CD4-positive, alpha-beta T cell treated with Interleukin-17A for 1 hour (primary cell): ENCODE data around the gene BCL2L11.

Experiments
- DNase-seq: peaks from one replicate; pipeline ENCODE4 v3.0.0-alpha.2; 2020

BCL2L11 gene

DNA sequence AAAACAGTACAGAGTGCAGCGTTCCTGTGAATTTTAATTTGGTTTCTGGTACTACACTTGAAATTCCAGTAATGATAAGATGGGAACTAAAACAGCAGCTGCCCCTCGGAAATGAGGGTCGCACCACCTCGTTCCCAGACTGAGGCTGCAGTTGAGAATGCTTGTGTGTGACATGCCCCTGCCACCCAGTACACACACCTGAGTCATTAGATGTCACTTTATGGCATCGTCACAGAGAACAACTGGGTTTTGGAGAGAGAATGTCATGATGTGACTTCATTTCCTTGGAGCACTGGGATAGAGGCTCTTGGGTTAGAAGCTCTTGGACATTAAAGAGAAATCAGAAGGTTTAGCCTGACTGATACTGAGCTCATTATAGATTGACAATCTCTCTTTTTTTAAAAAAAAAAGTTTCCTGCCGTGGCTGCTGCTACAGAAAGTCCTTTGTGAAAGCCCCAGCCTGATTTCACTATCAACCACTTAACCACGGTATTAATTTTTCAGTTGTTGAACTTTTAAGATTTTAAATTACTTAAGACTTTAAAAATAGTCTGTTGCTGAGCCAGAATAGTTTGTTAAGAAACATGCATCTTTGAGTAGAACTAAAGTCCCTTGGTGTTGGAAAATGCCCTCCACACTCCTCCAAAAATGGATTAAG lies 24.5 kb downstream of the BCL2L11 start:
- DNase-seq = no peak

DNA sequence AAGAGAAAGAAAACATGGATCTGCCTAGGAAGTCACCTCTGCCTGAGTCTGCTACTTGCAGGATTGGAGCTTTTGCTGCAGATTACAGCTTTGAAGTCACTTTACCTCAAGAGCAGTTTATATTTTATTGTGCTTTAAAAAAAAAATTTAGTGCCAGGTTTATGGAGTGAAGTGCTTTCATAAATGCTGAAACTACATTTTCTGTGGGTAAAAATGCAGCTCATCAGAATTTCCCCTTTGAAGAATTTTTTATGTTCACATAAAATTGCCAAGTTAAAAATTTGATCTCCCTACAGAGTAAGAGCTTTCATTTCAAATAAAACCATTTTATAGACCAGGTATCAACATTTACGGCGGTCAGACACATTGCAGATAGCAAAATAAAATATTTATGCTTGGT lies 25.2 kb downstream of the BCL2L11 start:
- no peak for DNase-seq

DNA sequence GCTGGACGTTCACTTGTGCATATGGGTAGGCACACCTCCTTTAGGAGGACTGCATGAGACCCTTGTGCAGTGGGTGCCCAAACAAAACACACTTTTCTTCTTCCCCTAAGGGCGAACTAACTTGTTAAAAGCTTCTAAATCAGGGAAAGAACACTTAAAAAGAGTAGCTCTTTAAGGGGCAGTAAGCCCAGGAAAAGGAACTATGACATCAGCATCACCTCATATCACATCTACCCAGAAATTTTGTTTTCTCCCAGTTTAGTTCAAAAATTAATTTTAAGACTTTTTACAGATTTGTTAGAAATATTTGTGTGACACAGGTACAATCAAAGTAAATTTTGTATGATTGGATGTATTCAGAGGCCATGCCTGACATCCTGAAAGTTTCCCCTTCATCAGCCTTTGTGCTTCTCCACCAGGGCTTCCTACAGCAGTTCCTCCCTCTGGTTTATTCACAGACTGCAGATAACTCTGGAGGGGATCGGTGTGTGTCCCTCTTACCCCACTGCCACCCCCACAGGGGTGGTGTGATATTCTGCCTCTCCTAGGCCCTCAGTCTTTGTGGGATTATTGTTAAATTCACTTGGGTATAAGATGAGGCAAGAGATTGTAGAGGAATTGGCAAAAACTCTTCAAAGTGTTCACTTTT lies 27.6 kb downstream of the BCL2L11 start:
- no peak for DNase-seq

DNA sequence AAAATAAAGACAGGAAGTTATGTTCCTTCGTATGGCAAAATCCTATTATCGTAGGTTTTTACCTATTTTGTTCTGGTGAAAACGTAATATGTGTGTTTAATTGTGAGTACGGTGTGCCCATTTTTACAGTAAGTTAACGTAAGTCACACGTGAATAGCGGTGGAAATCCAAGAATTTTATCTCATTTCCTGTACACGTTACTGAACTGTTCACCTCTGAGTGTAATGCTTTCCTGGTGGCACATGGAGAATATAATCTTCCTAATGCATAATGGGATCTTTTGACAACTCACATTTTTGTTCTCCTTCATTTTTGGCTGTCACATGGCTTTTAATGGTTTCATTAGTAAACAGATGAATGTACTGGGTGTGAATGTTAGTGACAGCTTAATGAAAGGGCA lies 28.2 kb downstream of the BCL2L11 start:
- no peak for DNase-seq

DNA sequence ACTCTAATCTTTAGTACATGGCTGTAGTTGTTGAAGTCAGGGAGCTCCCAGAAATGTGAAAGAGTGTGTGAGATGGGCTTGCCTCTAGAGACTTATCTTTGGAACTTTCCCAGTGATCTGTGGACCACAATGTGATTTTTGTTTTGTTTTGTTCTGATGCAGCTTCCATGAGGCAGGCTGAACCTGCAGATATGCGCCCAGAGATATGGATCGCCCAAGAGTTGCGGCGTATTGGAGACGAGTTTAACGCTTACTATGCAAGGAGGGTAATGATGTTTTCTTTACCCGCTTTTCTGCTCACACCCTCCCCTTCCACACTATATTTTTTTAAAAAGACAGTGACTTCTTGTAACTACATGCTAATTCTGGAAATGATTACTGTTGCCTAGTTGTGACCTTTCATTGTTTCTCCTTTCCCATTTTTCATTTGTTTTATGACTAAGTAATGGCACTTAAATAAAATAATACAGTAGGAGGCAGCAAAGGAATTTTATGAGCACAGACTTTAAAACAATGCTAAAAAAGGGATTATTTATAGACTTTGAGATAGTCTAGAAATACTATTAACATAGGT lies 29.3 kb downstream of the BCL2L11 start:
- DNase-seq = no peak

DNA sequence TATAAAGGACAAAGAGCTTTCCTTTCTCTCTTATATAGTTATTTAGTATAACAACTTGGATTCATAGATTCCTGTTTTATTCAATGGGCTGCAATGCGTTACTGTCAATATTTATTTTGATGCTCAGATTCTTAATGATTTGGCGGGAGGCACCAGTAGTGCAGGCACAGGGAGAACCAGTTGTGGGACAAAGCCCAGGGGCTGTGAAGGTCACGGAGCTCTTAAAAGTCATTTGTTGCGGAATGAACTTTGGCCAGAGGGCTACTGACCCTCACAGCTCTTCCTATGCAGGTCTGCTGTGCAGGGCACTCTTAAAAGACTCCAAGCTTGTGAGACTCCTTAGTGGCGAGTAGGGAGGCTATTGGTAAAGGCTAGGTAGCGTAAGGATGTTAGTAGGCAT lies 34.0 kb downstream of the BCL2L11 start:
- DNase-seq = no peak

DNA sequence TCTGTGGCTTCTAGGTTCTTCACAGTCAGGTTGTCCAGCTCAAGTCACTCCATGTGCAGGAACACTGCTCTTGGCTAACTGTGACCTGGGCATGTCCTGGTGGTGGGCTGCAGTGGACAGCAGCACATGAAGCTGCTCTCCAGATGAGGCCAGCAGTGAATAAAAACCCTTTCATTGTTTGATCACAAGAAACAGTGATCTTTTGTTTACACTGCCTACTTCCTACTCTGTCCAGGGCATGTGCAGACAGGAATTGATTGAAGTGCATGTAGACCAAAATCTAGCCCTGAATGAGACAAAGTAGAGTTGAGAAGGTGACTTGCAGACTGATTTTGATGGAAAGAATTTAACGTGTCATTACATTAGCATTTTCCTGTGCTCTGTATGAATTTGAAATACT lies 34.9 kb downstream of the BCL2L11 start:
- no peak for DNase-seq

DNA sequence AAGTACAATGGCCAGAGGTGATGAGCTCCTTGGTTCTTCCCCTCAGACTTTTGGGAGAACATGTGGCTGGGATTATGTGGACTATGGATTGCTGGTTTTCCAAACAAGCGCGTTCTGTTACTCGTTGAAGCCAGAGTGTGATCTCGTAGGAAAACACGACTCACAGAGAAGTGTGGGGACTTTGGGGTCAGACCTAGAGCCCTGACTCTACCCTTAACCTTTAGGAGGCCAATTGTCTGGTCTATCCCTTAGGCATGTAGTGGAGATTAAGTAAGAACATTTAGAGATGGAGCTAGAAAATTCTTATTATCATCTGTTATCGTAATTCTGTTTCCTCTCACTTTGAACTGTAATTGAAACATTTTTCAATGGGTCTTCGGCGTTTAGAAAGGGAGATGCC lies 35.8 kb downstream of the BCL2L11 start:
- no peak for DNase-seq

DNA sequence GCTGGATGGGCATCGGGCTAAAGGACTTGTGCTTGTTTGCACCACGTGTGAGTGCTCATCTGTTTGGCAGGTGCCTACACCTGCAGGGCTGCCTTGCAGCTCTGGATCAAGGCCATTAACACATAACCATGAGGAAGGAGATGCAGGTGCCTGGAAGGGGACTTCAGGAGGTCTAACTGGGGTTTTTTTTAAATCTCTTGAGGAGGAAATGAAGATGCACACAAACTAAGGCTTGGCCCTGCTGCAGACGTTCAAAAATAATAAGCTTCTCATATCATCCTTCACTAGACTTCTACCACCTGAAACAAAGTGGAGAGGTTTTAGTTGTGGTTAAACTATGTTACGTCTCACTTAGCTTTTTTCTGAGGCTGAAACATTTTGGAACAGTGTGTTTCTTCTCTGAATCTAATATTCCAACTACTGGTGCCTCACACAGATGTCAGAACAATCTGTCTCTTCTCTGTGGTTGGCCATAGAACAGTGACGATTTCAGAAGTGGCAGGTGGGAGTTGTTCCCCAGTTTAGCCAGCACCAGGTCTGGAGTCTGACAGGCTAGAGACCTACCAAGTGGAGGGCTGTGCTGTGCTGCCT lies 36.5 kb downstream of the BCL2L11 start:
- no peak for DNase-seq

DNA sequence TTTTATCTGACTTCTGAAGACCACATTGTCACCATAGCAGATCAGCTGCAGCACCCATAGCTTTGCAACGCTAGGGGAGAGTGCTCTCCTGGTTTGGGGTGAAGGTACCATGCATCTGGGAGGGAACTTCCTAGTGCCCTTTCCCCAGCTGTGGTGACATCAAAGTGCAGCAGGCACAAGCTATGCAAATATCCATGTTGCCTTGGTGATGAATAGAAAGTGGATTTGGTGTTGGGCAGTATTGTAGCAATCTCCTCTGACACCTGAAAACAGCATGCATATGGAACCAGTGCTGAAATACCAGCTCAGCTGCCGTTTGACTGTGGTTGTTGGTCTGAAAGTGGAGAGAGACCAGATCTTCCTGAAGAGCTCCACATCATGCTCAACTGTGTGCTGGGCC lies 37.1 kb downstream of the BCL2L11 start:
- no peak for DNase-seq

DNA sequence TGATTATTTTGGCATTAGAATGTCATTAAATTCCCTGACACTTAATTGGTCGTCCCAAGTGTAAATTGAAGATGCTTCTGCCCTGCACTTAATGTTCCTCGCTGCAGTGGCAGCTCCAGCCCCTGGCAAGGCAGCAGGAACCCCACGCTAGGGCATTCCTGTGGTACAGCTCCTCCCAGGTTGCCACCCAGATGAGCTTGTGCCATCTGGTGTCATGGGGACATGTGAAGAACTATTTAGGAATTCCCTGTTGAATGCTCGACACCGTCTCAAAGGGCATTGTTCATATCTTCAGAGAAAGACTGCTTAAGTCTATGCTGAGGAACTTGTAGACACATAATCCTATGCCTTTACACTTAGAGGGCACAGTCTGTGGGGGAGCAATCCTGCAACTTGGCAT lies 38.9 kb downstream of the BCL2L11 start:
- DNase-seq = no peak

DNA sequence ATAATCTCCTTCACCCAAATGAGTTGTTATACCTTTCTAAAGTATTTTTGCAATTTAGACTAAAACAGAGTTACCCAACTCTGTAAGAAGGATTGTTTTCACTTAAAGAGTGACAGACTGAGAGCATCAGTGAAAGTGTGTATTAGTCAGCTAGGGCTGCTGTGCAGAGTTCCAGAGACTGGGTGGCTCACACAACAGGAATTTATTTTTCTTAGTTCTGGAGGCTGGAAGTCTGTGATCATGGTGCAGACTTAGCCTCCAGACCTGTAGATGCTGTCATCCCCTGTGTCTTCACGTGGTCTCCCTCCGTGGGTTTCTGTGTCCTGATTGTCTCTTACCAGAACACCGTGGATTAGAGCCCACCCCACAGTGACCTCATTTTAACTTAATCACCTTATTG lies 40.0 kb downstream of the BCL2L11 start:
- no peak for DNase-seq

DNA sequence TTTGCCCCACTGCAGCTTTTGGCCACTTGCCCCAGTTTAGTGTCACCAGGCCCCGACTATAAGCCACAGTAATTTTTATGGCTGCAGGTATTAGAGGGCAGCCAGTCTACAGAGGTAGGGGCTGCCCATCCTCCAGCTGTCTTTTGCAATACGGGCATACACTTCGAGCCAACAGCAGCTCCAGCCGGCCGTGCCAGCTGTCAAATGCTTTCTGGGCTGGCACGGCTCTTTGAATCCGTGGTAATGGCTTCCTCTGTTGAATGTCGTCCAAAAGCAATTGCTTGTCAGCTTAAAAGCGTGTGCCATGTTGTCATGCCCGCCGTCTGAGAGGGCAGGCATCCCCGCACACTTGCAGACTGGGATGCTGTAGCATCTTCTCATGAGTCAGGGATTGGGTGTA lies 41.3 kb downstream of the BCL2L11 start:
- DNase-seq = no peak

DNA sequence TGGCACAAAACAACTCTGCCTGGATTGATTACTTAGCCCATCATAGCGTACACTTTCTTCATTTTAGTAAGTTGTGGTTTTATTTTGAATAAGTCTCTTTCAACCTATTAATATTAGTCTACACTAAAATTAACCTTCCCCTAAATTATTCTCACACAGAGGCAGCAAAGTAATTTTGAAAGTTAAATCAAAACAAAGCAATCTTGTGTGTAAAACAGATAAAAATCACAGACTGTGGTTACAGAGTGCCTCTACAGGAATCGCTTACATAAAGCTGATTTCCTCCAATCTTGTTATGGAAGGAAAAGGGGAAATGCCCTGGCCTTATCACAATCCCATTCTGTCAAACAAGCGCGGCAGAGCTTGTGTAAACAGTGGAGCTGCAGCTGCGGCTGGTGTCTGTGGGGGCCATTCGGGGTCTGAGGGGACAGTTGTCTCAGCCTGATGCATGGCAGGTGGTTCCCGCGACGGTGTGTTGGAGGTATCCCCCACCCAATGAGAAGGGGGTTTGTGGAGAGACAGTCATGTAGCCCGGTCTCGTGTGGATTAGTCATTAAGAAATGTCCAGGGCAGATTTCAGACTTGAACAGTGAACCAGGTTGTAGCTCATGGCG lies 42.1 kb downstream of the BCL2L11 start:
- DNase-seq = no peak

DNA sequence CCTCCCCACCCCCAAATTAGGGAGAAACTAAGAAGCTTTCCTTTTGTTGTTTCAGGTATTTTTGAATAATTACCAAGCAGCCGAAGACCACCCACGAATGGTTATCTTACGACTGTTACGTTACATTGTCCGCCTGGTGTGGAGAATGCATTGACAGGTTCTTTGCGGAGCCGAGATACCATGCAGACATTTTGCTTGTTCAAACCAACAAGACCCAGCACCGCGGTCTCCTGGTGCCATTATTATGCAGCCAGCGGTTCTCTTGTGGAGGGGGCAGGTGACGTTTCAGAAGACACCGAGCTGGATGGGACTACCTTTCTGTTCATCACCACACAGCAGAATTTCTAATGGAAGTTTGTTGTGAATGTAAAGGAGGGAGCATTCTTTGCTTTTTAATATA lies 43.4 kb downstream of the BCL2L11 start:
- DNase-seq = no peak

DNA sequence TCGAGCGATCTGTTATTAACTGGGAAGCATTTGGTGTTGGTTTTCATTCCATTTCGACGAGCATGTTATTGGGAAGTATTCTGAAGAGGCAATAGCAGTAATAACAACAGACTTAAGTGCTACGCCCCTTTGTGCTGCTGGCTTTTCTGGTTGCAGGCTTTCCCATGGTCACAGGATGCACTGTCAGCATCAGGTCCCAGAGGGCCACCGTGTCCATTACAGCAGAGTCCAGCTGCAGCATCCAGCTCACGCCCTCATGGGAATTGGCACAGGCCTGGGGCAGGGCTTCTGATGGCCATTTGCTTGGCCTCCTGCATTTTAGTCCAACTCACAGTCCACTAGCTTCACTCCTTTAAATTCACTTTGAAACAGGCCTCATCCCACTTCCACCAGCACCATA lies 44.4 kb downstream of the BCL2L11 start:
- no peak for DNase-seq

DNA sequence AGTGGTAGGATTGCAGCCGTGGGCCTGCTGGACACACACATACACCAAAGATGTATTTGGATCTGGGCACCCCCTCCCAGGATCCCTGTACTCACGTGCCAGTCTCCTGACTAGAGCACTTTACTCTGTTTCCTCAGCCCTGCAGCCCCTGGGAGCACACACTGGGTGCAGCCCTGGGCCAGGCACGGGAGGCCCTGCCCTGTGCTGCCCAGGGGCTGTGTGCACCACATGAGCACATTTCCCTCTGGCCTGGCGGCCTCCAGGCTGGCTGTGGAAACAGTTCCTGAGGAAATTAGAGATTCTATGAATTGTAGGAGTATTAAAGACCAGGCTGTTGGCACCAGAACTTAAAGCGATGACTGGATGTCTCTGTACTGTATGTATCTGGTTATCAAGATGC lies 45.4 kb downstream of the BCL2L11 start:
- no peak for DNase-seq

DNA sequence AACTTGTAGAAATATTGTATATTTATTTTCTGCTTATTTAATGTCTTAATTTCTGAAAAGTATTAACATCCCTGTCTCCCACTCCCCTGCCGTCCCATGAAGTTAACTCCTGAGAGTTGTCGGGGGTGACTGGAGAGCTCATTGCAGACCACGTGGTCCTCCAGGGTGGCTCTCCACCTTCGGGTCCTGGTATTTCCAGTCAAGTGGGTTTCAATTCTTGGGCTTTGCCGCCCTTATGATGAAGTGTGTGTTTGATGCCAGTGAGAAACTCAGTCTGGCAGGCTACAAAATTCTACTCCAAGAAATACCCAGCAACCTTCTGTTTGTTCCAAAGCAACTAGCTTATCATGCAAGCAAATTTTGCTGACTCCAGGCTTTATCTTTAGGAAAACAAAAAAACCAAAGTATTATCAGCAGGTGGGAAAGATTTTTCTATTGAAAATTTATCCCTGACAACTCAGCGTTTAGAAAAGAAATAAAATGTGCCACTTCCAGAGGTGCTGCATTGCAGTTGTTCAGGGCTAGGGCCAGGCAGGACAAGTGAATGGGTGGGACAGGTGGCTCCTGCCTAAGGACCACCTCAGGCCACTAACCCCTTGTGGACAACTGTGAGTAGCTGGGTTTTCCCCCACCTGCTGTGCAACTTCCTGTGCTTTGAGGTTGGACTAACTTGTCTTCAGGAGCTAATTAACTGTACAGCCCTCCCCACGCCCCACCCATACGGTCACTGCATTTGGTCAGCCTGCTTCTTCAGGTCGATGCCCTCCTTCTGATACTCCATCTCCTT lies 46.6 kb downstream of the BCL2L11 start:
- DNase-seq = no peak

DNA sequence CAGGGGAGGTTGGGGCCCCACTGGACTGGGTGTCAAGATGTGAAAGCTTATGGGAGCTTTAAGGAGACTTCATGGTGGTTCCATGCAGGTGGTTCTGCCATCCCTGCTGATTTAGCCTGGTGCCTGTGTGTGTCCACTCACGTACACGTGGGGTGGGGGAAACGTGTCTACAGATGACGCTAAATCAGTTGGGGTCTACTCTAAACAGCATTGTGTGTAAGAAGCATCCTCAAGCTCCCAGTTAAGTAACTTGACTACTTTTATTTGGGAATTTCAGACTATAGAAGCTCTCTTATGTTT lies 47.1 kb downstream of the BCL2L11 start:
- DNase-seq = no peak

DNA sequence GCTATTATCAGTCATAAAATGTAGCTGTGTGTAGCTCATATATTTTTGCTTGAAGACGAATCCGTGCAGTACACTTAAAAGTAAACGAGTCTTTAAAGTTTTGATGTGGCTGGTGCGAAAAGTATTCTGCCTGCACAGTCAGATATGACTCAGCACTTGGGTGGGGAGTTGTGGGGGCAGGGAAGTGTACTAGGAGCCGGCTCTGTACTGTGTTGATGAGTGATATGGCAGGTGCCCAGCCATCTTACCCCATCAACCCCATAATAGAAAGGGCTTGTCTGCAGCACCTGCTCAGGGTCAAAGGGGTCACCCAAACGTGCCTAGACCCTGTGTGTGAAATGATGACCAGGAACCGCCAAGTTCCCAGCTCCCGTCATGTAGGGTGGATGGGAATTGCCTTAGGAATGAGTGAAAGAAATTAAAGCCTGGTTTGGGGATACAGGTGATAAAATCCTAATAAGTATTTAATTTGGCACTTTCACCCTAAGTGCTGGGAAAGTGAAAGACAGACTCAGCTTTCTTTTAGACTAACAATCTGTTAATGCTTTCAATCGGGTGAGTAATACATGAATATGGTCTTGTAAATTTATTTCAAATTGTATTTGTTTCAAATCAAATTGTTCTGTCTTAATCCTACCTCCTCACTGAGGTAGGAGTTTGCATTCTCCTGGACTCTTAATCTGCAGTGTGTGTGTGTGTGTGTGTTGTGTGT lies 48.0 kb downstream of the BCL2L11 start:
- no peak for DNase-seq

DNA sequence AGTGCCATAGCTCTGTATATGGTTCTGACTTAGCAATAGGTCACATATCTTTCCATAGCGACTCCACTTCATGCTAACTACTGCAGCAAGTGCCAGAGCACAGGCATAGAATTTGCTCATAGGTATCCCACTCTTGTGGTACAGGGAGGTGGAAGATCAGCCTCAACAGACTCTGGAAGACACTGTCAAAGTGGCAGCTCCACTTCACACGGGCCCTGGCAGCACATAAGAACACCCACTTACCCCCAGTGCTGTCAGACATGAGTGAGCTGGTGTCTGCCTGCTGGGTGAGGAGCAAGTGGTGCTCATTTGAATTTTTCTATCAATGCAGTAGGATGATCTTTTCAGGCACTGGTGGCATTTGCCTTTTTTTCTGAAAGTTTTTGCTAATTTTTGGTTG lies 48.6 kb downstream of the BCL2L11 start:
- DNase-seq = no peak

DNA sequence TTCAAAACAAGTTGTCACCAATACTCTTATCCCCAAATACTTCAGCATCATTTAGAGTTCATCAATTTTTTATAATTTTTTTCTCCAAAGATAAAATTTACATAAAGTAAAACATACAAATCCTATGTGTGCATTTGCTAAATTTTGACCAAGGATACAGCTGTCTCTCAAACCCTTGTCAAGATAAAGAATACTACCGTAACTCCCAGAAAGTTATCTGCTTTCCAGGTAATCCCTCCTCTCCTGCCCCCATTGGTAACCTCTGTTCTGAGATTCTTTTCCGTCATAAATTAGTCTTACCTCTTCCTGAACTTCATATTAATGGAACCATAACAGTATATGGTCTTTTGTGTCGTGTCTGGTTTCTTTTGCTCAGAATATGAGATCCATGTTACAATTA lies 49.2 kb downstream of the BCL2L11 start:
- DNase-seq = no peak
